Stimulated activated CD8-positive, alpha-beta memory T cell treated with anti-CD3 and anti-CD28 coated beads, Interleukin-7, amount 100 ng/mL, for 48 hours (primary cell): Measurements from ENCODE around the gene CDH13.

ENCODE experiments used
- DNase-seq, 2 donors: peaks; one replicate each; pipeline ENCODE4 v3.0.0-alpha.2; 2020; ENCODE audit warnings: low read depth in 1 of 2; ENCODE audit errors: extremely low read depth in 1 of 2

CDH13 gene

DNA sequence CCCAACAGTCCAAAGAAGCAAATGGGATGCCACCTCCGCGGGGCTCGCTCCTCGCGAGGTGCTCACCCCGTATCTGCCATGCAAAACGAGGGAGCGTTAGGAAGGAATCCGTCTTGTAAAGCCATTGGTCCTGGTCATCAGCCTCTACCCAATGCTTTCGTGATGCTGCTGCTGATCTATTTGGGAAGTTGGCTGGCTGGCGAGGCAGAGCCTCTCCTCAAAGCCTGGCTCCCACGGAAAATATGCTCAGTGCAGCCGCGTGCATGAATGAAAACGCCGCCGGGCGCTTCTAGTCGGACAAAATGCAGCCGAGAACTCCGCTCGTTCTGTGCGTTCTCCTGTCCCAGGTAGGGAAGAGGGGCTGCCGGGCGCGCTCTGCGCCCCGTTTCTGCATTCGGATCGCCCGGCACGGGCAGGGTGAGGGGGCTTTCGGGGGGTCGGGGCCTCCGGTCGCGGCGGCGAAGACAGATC, at the start of gene CDH13:
CDH13 (plus strand) TSS at position 179 of the 471 bp plus-strand sequence.
- DNase-seq = no peak

DNA sequence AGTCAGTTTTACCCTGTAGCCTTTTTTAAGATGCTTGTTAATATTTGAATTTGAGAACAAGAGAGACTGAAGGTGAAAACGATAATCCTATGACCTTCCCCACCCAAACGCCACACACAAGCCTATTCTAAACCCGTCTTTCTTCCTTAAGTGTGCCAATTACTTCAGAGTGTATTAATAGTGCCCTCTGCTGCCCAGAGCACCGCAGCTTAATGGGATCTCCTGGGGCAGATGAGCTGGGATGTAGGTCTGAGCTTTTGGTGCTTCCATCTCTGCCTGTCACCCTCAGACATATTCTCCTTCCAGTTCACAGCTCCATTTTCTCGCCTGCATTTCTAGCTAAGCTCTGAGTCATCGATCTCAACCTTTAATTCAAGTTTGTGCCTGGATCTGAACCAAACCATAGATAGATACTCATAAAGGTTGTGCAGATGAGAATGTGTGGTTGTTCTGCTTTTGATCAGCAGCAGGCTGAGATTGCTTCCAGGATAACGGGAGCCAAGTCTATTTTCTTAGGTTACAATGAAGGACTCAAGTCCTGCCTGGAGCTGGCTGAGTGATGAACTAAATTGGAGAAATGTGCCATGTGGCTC, 46.4 kb upstream of the CDH13 start:
- DNase-seq = no peak

DNA sequence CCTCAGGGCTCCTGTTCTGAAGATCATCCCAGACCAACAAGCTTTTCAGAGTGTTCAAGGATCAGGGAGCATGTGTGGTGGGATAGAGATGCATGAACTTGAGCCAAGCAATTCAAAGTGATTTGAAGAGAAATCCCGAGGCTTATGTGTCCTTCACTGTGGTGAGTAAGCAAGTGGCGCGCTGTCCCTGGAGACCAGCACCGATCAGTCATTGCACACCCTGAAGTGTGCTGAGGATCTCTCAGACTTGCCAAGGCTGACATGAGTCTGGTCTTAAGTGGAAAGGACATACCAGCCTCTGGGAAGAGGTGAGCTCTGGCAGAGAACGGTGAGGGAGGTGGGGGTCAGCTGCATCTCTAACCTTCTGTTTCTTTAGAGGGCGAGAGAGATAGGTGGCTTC, 43.8 kb upstream of the CDH13 start:
- no peak for DNase-seq

DNA sequence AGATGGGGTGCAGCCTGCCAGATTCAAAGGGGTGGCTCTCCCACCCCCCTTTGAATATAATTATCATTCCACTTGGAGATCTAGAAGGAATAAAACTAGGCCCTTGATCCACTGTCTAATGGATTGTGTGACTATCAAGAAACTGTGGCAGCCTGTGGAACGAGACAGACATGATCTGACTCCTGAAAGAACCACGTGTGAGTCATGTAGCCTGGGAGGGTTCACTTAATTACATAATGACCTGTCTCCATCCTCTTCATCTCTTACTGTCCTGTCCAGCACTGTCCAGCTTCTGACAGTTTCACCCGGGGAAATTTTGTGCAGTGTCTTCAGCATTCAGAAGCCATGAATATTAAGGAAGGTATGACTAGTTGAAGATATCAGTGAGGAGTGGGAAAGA, 43.3 kb upstream of the CDH13 start:
- no peak for DNase-seq

DNA sequence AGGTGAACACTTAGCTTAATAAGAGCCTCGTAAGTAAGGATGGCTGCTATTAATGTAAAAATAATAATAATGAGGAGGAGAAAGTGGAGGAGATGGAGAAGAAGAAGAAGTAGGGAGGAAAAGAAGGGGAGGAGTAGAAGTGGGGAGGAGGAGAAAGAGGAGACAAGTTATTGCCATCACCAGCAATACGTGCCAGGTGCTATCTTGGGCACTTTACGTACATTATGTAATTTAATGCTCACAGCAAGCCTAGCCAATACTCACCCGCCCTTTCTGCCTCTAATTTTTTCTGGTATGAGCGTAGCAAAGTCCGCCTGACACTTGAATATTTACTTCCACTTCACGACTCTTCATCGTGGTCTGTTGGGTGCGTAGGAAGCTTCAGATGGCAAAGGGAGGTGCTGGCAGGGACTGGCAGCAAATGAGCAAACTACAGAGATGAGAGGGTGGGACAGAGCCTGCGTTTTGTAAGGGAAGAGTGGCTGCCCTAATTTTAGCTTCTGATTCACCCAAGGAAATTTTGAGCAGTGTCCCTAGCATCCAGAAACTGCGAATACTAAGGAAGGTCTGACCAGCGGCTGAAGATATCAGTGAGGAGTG, 42.1 kb upstream of the CDH13 start:
- DNase-seq = no peak

DNA sequence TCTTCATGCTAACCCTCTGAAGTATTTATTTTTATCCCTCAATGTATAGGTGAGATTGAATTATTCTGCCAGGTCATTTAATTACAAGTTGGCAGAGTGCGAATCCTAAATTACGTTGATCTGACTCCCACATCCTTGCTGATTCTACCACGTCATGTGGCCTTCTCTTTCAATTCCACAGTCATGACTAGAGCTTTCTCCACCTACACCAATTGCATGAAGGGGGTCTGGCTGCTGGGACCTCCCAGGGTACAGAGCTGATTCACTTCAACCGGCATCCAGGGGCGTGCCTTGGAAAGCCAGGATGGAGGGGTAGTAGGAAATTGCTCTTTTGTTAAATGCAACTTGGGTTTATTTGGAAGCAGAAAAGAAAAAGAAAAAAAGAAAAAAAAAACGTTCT, 41.1 kb upstream of the CDH13 start:
- DNase-seq = no peak

DNA sequence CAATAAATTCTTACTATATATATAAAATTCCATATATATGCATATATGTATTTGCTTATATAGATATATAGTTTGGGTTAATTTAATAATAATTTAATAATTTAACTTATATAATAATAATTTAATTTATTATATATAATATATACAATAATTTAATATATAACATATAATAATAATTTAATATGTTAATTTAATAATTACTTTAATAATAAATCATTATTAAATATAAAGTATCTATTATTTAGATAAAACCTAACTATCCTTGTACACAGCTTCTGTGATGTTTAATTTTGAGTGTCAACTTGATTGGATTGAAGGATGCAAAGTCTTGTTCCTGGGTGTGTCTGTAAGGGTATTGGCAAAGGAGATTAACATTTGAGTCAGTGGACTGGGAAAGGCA, 40.6 kb upstream of the CDH13 start:
- DNase-seq = no peak

DNA sequence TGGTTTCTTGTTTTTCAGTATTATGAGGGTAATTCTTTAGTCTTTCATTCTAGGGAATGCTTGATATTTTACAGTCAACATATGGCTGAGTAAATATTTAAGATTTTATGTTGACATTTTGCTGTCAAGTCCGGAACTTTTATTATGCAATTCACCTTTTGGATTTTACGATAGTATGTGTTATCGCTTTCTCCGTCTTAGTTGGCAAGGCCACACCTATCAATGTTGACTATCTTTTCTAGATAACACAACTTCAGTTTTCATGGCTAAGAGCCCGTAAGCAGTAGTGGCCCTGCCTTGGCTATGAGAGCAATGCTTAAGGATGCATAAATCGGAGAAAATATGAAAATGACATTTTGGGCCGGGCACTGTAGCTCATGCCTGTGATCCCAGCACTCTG, 39.5 kb upstream of the CDH13 start:
- no peak for DNase-seq

DNA sequence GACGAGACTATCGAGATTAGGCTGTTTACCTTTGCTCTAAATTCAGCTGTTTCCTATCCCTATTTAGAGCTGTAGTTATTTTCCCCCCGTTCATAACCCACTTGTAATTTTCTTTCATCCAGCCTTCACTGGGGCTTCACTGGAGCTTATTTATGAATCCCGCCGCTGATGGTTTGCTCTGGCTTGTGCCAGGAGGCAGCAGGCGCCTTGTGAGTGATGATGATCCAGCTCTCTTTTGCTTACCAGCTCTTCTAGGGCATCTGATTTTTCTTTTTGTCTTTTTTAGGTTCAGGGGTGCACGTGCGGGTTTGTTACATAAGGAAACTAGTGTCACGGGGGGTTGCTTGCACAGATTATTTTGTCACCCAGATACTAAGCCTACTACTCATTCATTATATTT, 37.4 kb upstream of the CDH13 start:
- no peak for DNase-seq

DNA sequence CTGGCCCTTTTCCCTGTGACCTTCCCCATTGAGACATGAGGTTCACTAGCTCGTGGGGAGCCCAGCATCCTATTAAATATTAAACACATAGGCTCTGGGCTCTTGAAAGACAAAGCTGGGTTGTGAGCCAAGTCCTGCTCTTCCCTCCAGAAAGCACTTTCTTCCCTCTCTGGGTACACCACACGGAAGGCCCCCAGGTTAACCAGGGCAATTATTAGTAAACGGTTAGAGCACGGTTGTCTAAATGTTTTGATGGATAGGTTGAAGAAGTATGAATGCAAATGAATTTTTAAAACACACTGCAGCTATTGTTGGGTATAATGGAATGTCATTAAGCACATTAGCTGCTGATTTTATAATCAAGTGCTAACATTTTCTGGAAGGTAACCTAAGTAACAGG, 32.7 kb upstream of the CDH13 start:
- DNase-seq = no peak

DNA sequence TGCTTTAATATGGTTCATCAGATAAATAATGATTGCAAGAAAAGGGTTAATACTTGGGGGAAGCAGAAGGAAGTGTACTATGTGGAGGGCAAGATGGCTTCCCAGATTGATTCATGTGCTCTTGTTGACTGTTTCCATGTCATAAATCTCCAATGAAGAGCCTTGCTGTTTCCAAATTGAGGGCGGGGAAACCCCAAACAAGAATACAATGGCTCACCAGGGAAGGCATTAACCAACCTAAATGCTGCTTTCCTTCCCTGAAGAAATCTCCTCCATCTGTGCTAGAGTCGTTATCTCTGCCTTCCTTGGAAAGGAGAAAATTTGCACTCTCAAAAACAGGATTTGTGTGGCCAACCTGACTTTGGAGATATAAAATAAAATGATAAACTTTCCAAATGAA, 28.0 kb upstream of the CDH13 start:
- no peak for DNase-seq

DNA sequence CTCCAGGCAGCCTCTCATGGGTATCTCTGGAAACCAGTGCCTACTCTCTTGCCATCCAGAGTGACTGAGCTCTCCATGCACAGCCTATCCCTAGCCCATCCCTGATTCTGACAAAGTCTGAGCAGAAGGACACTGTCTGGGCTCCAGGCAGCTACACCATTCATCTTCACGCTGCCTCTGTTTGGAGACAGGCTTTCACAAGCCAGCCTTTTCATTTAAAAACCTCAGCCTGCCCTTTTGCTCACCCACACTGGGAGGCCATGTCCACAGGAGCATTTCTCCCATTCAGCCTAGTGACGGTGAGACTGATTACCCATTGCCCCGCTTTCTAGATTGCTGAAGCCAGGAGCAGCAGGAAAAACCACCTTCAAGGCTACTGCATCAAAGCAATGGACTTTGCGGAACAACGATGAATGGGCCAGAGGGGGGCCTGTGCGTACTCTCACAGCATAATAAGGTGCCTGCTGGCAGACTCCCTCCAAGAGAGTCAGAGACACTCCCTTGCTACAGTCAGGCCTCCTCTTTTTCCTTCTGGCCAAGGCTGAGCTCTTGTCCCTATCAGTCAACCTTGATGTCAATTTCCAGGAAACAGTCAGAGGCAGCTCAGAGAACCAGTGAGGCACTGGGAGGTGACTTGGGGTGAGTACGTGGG, 24.7 kb upstream of the CDH13 start:
- no peak for DNase-seq

DNA sequence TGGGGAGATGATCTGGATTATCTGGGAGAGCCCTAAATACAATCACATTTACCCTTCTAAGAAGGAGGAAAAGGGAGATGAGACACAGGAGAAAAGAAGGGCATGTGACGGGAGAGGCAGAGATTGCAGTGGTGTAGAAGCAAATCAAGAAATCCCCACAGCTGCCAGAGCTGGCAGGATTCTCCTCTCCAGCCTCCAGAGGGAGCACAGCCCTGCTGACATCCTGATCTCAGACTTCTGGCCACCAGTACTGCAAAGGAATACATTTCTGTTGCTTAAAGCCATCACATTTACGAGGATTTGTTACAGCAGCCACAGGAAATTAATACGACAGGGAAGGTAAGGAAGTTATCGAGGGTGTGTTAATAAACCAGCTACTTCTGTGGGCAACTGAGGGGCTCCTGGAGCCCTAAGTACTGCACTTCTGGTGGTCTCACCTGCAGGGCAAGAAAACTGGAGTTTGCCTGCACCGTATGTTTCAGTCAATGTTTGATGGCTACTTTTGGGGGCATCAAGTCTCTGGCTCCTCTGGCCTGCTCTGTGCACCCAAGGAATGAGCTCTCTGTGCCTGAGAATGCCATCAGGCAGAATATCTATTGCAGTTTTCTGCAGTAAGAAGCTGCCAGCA, 22.9 kb upstream of the CDH13 start:
- DNase-seq = no peak

DNA sequence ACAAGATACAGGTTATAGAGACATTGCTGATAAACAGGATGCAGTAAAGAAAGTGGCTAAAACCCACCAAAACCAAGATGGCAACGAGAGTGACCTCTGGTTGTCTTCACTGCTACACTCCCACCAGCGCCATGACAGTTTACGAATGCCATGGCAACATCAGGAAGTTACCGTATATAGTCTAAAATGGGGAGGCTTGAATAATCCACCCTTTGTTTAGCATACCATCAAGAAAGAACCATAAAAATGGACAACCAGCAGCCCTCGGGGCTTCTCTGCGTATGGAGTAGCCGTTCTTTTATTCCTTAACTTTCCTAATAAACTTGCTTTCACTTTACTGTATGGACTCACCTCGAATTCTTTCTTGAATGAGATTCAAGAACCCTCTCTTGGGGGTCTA, 21.7 kb upstream of the CDH13 start:
- no peak for DNase-seq

DNA sequence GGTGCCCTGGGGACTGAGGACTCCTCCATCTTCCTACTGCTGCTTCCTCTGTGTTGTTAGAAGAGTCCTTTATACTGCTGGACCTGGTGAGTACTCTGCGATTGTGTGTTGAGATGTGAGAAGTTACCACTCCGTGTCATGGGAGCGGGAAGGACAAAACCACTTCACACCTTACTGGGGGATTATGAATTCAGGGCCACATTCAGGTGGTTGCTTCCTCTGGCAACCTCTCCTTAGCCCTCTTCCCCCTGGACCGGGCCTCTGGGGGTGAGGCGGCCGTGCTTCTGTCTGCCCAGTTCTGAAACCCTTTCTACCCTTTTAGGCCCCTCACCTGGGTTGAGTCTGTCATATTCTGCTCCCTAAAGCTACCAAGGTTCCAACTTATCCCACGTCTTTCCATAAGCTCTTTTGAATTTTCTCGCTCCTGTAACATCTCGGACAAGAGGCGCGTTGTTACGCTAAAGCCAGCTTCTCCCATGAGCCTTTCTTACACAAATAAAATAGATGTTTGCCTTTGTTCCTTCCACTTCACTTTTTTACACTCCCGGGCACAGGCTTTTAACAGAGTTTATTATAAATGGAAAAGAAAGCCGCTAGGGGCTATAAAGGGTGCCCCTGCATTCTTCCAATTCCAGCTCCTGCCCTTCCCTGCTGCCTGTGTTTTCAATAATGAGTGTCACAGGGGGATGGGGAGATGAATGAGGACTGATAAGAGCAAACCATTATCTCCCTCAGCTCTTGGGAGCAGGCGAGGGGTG, 20.7 kb upstream of the CDH13 start:
- no peak for DNase-seq

DNA sequence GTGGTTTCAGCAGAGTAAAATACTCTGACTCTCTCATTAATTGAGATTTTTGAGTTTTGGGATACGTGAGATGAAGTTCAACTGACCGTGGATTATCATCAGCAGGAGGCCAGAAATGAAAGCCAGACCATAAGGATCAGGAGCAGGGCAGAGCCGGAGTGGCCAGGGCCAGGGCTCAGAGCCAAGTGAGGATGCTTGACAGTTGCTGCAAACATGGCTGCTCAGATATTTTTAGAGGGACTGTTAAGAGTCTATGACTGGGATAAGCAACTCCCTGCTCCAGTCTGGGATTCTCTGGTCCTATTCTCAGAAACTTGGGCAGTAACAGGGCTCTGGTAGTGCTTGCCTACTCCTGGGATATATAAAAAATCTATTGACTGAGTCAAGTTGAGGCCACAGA, 17.6 kb upstream of the CDH13 start:
- no peak for DNase-seq

DNA sequence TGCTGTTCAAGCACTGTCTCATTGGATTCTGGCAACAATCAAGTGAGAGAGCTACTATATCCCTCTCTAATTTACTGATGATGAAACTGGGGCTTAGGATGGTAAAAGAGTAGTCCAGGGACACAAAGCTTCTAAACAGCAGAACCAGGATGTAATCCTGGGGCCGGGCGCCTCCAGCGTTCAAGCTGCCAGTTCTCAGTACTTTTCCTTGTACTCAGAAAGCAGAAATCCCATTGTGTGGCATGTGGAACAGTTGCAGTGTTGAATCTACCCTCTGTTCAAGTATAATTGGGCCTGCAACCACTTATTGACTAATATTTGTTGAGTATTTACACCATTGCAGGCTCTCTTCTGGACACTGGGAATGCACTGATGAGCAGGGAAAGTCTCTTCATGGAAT, 14.5 kb upstream of the CDH13 start:
- no peak for DNase-seq

DNA sequence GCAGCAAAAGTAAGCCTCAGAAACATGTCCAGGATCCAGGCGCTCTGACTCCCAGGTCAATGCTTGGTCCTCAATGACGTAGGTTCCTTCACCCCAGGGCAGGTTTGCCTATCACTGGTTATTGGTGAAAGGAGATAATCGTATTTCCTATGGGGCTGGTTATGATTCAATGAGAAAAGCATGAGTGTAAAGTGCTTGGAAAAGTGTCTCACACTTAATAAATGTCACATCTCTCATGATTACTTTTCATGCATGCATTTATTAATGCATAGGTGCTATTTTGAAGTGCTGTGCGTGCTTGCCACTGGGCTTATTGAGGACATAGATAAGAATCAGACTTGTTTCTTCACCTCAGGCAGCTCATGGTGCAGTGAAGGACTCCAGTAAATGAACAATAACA, 10.4 kb upstream of the CDH13 start:
- DNase-seq = no peak

DNA sequence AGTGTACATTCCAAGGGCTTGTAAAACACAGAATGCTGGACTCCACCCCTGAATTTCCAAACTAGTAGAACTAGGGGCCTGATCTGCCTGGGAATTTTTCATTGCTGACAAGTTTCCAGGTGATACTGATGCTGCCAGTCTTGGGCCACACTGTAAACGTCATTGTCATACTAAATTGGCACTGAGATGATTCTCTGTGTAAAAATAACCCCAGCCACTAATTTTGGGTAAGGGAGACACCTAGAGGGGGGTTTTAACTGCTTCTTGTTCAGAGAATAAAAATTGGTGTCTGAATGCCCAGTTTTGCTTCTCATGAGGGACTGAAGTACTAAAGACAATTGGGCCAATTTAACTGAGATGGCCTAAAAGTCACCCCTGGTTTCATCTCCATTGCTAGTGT, 5.0 kb upstream of the CDH13 start:
- no peak for DNase-seq

DNA sequence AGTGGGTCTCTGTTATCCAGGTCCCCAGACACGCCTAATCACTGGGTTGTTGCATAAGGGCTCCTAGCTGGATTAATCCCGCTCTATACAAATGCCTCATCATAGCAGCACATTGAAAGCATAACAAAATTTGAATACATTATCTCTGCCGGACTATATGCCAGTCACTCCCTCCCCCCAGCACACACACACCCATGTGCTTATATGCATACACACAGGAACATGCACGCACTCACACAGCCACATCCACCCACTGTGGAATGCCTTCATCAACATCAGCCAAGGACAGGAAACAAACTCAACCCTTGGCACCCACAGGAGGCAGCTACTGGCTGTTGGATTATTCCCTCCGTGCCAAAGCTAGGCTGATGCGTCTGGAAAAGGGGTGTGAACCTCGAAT, 3.5 kb upstream of the CDH13 start:
- DNase-seq = no peak
